Measurements from ENCODE around the gene ESRP2.

Gene ESRP2

GRCh38 chr16:68237243-68238028 is 1.5 kb upstream of the ESRP2 start:
- Histone ChIP-seq H3F3A (ENCODE audit: insufficient read depth, low read length) (peaks cover 9% of the 10 kb centered on the region), H3K79me2 (ENCODE audit: low read length) (no peaks in the 10 kb centered on the region), H3K9me2 (replicated peaks; ENCODE audit: insufficient read depth, low read length) (no peaks in the 10 kb centered on the region), H3K9me3 (replicated peaks; ENCODE audit: insufficient read depth, low read length) (no peaks in the 10 kb centered on the region), H4K20me1 (ENCODE audit: insufficient read depth, low read length) (no peaks in the 10 kb centered on the region), H3K4me3 (ENCODE audit: low read length) (peak overlapping the region; percentile 66), H3K9ac (ENCODE audit: low read length) (peak overlapping the region; percentile 68), H3K27ac (ENCODE audit: low read length) (peak overlapping the region; percentile 62; the same call in 1 of the 2 replicates), H3K4me2 (ENCODE audit: low read depth, low read length) (peak overlapping the region; percentile 98), H3K4me1 (ENCODE audit: low read length) (peaks cover 17% of the 10 kb centered on the region), H2AFZ (ENCODE audit: low read length) (peak overlapping the region; percentile 90), H3K36me3 (replicated peaks; ENCODE audit: insufficient read depth, low read length) (no peaks in the 10 kb centered on the region), H3K27me3 (replicated peaks; ENCODE audit: insufficient read depth, low read length) (no peaks in the 10 kb centered on the region)
- TF ChIP-seq EZH2 (optimal IDR thresholded peaks at IDR 0.05; ENCODE audit: low read depth, low read length) (no peak), CTCF (IDR thresholded peaks at IDR 0.05; ENCODE audit: low read length) (no peak), EZH2phosphoT487 (IDR thresholded peaks at IDR 0.05; ENCODE audit: low read length) (no peak)
- peak; percentile 98 for DNase-seq

GRCh38 chr16:68236826-68237242 is 907 bp upstream of the ESRP2 start:
- peak overlapping the region; percentile 98 for H3K4me2 ChIP-seq (ENCODE audit: low read depth, low read length)
- H3K36me3 ChIP-seq (replicated peaks; ENCODE audit: insufficient read depth, low read length): no peaks in the 10 kb centered on the region
- H3K9me2 ChIP-seq (replicated peaks; ENCODE audit: insufficient read depth, low read length): no peaks in the 10 kb centered on the region
- H3K4me1 ChIP-seq (ENCODE audit: low read length): peaks cover 17% of the 10 kb centered on the region
- no peaks in the 10 kb centered on the region for H3K9me3 ChIP-seq (replicated peaks; ENCODE audit: insufficient read depth, low read length)
- H3K4me3 ChIP-seq (ENCODE audit: low read length): peak overlapping the region; percentile 66
- no peaks in the 10 kb centered on the region for H3K27me3 ChIP-seq (replicated peaks; ENCODE audit: insufficient read depth, low read length)
- peak overlapping the region; percentile 63 for H3K9ac ChIP-seq (ENCODE audit: low read length)
- H3F3A ChIP-seq (ENCODE audit: insufficient read depth, low read length): peaks cover 9% of the 10 kb centered on the region
- H3K79me2 ChIP-seq (ENCODE audit: low read length): no peaks in the 10 kb centered on the region
- no peak for DNase-seq
- H4K20me1 ChIP-seq (ENCODE audit: insufficient read depth, low read length): no peaks in the 10 kb centered on the region
- H3K27ac ChIP-seq (ENCODE audit: low read length): peak overlapping the region; percentile 45; the same call in 1 of the 2 replicates
- peak overlapping the region; percentile 90 for H2AFZ ChIP-seq (ENCODE audit: low read length)
- no peak for TF ChIP-seq EZH2phosphoT487 (IDR thresholded peaks at IDR 0.05; ENCODE audit: low read length)
- TF ChIP-seq EZH2 (optimal IDR thresholded peaks at IDR 0.05; ENCODE audit: low read depth, low read length): no peak
- TF ChIP-seq CTCF (IDR thresholded peaks at IDR 0.05; ENCODE audit: low read length): no peak

GRCh38 chr16:68236137-68236825 is 354 bp upstream of the ESRP2 start:
- DNase-seq: no peak
- no peaks in the 10 kb centered on the region for H3K9me3 ChIP-seq (replicated peaks; ENCODE audit: insufficient read depth, low read length)
- no peaks in the 10 kb centered on the region for H4K20me1 ChIP-seq (ENCODE audit: insufficient read depth, low read length)
- peak overlapping the region; percentile 98 for H3K4me2 ChIP-seq (ENCODE audit: low read depth, low read length)
- H3K4me1 ChIP-seq (ENCODE audit: low read length): peaks cover 17% of the 10 kb centered on the region
- H3K9ac ChIP-seq (ENCODE audit: low read length): peak overlapping the region; percentile 63
- no peak overlapping the region for H3K27ac ChIP-seq (ENCODE audit: low read length)
- TF ChIP-seq CTCF (IDR thresholded peaks at IDR 0.05; ENCODE audit: low read length) (no peak), EZH2 (optimal IDR thresholded peaks at IDR 0.05; ENCODE audit: low read depth, low read length) (no peak), EZH2phosphoT487 (IDR thresholded peaks at IDR 0.05; ENCODE audit: low read length) (no peak)
- H3K79me2 ChIP-seq (ENCODE audit: low read length): no peaks in the 10 kb centered on the region
- H3K4me3 ChIP-seq (ENCODE audit: low read length): peak overlapping the region; percentile 66
- peak overlapping the region; percentile 90 for H2AFZ ChIP-seq (ENCODE audit: low read length)
- H3K36me3 ChIP-seq (replicated peaks; ENCODE audit: insufficient read depth, low read length): no peaks in the 10 kb centered on the region
- no peaks in the 10 kb centered on the region for H3K9me2 ChIP-seq (replicated peaks; ENCODE audit: insufficient read depth, low read length)
- H3K27me3 ChIP-seq (replicated peaks; ENCODE audit: insufficient read depth, low read length): no peaks in the 10 kb centered on the region
- H3F3A ChIP-seq (ENCODE audit: insufficient read depth, low read length): peaks cover 9% of the 10 kb centered on the region

Data from MM.1S (cell line).